PFSK-1 (cell line): Measurements from ENCODE around the gene PDE4B.
A peak's percentile ranks its signal among the peaks of the same experiment; 100 is the strongest.

Experiments used
- POLR2AphosphoS5 ChIP-seq: IDR thresholded peaks from 2 replicates; pipeline ENCODE4 v1.6.1; 2012; ENCODE audit warnings: low read depth, mild to moderate bottlenecking, control low read depth, low read length, moderate library complexity
- REST ChIP-seq, 2 experiments: IDR thresholded peaks; 2 replicates each; pipeline versions ENCODE4 v1.6.1 to v1.8.0; 2011 to 2012; ENCODE audit warnings: low read depth in 2 of 2, low read length in 2 of 2, control low read depth in 1 of 2, inconsistent platforms in 1 of 2, mild to moderate bottlenecking in 1 of 2, moderate library complexity in 1 of 2; ENCODE audit not compliant: insufficient read depth in 1 of 2
- SIN3A ChIP-seq: IDR thresholded peaks from 2 replicates; pipeline ENCODE4 v1.6.1; 2012; ENCODE audit warnings: mild to moderate bottlenecking, low read length, moderate library complexity, borderline replicate concordance; ENCODE audit not compliant: insufficient read depth

GRCh38 chr1:66271216-66271903 is 478.7 kb downstream of the PDE4B start:
- TF ChIP-seq POLR2AphosphoS5 = peak; percentile 60; the same call in 1 of the 2 replicates
- peak in 1 of 2 experiments; percentile 47; a peak in 1 of 4 replicates for TF ChIP-seq REST (IDR thresholded peaks at IDR 0.05; ENCODE audit: insufficient read depth in 1 of 2, low read depth in 2 of 2, low read length in 2 of 2)
- peak; percentile 86; the same call in 1 of the 2 replicates for TF ChIP-seq SIN3A
